Suppressor macrophage (primary cell): ENCODE measurements around the gene EIF3I.

Experiments used
- DNase-seq, 4 experiments: peaks; one replicate each; pipeline ENCODE4 v3.0.0-alpha.2; 2020 to 2022

EIF3I gene

GRCh38 chr1:32198237-32199042, 23.8 kb upstream of the EIF3I start:
- no peak for DNase-seq

DNA sequence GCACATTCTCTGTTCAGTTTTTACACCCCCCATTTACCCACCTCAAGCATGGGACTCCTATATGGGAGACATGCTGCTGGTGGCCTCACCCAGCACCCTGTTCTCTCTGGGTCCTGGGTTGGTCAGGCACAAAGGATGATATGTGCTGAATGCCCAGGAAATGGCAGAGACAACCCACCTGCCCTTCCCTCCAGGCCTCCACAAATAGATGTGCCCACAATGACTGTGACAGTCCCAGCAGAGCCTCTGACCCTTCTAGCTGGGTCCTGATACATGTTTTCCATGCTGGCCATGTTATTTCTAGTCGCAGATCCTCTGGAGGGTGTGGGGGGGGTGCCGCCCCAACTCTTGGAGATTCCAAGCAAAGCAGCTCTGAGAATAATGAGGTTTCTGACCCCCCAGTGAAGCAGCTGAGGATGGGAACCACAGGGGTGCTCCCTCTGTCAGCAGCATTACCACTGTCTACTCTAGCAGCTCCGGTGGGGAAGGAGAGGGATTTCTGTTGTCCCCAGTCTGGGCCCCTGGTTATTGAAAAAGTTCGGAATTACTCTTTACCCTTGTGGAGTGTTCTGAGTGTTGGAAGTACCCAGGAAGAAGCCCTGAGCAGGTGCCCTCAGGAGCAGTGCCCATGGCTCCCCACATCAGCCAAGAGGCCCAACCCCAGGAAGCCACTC, 23.0 kb upstream of the EIF3I start:
- no peak for DNase-seq

GRCh38 chr1:32199717-32200072, 22.5 kb upstream of the EIF3I start:
- DNase-seq = no peak

DNA sequence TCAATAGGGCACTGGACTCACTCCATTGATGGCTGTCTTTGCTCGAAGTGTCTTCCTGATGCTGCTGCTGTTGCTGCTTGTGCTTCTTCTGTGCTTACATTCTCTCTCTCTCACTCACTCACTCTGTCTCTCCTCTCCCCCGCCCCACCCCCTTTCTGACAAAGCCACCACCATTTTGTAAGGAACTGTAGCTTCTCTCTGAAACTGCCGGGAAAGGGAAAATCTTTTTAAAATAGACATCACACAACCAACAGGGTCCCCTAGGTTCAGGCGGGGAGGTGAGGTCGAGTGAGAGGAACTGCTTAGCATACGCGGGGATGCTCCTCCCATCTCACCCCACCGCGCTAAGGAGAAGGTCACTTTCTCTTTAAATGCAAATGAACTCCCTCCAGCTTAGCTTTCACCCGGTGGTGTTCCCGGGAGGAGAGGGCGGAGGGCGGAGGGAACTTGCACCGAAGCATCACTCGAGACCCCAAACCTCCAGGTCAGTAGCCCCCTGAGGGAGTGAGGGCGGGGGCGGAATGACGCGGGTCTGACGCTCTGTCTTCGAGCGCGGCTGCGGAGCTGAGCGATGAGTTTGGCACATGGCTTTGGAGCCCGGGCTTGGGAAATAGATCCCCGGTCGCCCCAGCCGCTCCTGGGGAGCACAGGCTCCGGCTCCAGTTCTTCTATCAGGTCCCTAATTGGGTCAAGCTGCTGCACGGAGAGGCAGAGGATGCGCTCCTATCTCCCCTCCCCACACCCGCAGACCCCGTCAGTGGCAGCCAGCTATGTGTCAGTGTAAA, 21.8 kb upstream of the EIF3I start, which contains the start of gene CCDC28B:
TSS of gene CCDC28B (plus strand) at position 370 of the 785 bp plus-strand sequence. CDS start 1,341 bp downstream, outside the sequence.
- DNase-seq = peak; percentile 48 to 68 (median 64)

DNA sequence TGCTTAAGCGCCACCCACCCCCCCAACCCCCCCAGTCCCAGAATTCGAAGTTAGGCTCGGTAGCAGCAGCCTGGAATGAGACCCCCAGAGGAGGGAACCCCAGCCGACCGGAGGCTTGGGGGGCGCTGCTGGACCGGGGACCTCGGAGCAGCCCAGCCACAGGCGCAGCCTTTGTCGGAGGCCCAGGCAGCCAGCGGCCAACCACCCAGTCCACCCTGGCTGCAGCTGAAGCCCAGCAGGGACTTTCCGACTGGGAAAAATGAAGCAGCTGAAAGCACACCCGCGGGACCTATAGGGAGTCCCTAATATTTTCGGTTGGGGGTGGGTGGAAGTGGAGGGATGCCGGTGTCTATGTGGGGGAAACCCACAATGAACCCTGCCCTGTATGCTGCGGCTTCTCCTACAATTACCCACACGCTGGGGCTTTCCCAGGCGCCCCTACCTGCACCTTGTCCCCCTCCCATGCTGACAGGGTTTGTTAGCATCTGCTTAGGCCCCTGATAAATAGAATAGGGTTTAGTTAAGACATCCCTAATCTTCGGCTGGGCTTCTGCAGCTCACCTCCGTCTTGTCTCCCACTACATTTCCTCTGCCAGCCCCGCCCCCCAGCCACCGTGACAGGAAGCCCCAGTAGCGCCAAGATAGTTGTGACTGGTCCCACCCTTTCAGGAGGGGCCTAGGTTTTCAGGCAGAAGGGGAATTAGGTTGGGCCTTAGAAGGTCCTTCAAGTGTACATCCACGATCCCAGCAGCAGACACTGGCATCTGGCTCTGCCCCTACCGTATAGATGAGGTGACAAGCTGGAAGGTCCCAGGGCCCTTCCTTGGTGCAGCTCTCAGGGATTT, 21.0 kb upstream of the EIF3I start:
- DNase-seq = peak; percentile 43 to 69 (median 60)

DNA sequence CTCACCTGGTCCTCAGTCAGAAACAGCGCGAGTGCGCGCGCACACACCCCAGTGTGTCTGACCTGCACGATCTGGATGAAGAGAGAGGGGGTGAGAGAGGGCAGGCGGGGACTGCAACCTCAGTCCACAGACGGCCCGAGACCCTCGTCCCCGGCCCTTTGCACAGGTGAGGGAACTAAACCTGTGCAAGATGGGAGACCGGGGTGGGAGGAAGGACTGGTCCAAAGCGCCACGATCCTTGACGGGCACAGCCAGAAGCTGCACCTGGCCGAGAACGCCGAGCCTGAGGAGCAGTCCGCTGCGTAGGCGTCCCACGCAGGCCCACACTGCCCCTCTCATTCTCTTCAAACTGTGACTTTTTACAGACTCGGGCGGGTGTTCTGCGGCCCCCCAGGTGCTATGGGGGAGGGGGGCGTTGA, 17.3 kb upstream of the EIF3I start:
- DNase-seq = no peak

GRCh38 chr1:32205401-32206370, 16.5 kb upstream of the EIF3I start, which contains the start of gene IQCC:
Gene IQCC (plus strand): TSS chr1:32205671. CDS start chr1:32205682, 11 bp downstream.
- DNase-seq = peak; percentile 85 to 94 (median 90)

DNA sequence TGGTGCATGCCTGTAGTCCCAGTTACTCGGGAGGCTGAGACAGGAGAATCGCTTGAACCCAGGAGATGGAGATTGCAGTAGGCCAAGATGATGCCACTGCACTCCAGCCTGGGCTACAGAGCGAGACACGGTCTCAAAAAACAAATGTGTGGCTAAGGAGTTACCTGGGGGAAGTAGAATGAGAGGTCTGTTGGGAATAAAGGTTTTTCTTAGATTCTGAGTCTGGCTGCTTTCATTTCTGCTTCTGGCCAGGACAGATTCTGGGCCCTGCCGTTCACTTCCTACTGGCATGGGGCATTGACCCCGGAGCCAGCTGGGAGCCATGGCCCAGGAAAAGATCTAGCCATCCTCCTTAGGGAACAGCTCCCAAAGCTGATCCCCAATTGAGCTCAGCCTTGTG, 13.7 kb upstream of the EIF3I start:
- DNase-seq = no peak

GRCh38 chr1:32208891-32209328, 13.3 kb upstream of the EIF3I start, which contains the start of gene DCDC2B:
Gene DCDC2B (plus strand): TSS chr1:32209089. CDS start chr1:32209094, 5 bp downstream.
- no peak for DNase-seq

- peak; percentile 67 to 78 (median 72) for DNase-seq
Measured at GRCh38 chr1:32215629-32216480, 6.4 kb upstream of the EIF3I start.

- peak in 3 of 4 experiments; percentile 50 to 57 (median 50) for DNase-seq
Measured at GRCh38 chr1:32216566-32216965, 5.6 kb upstream of the EIF3I start.

DNA sequence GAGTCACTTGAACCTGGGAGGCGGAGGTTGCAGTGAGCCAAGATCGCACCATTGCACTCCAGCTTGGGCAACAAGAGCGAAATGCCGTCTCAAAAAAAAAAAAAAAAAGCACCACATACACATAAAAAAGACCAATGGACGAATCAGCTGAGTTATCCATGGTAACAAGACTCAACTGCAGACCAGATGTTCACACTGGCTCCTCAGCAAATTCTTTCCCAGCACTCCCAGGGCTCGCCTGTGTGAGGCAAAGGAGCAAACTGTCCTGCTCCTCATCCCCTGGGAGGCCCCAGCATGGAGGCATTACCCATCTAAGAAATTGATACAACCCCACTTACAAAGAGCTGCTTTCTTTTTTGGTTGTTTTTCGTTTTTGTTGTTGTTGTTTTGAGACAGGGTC, 3.2 kb upstream of the EIF3I start:
- no peak for DNase-seq

GRCh38 chr1:32220746-32221580, 1.2 kb upstream of the EIF3I start:
- DNase-seq = no peak

DNA sequence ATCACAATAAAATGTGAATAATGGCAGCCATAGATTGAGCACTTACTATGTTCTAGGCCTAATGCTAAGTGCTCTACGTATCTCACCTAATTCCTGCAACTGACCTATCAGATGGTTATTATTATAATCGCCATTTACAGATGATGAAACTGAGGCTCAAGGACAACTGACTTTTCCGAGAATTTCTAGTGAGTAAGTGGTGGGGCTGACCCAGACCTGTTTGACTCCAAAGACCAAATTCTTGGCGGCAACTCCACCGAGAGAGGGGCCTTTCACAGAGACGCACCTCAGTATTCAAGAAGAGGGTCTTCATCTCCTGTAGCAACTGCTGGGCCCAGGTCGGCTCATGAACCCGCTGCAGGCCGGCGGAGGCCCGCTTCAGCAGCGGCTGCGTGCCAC, 627 bp upstream of the EIF3I start:
- DNase-seq = no peak

DNA sequence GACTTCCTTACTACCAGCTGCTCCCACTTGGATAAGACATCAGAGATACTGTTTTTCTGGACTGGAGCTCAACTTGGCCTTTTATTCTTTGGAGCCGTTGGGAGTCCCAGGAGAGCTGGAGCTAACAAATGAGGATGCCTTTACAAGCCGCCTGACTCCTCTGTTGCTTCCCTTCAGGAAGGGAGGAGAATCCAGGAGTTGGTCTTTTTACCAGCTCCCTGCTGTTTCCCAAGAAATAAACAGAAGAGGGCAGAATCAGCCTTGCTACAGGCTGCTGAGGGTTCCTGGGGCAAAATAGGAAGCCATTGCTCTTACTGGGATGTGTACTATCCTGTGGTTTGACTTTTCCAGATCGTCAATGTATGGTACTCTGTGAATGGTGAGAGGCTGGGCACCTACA, 1.5 kb downstream of the EIF3I start:
- DNase-seq = no peak

DNA sequence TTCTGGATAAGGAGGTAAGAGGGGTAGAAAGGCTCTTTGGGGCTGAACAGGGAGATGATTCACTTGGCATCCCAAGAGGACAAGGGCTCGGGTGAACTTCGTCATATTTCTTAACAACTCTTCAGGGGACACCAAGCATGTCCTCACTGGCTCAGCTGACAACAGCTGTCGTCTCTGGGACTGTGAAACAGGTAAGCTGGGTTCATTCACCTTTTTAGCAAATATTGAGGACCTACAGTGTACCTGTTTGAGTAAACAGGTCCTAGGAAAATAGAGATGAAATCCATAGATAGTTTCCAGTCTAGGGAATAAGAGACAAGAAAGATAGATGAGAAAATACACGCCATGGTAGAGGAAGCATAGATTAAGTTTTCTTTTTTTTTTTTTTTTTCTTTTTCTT, 2.1 kb downstream of the EIF3I start:
- no peak for DNase-seq

GRCh38 chr1:32228771-32229170, 6.6 kb downstream of the EIF3I start:
- DNase-seq = no peak

- no peak for DNase-seq
Measured at GRCh38 chr1:32231843-32232432, 9.7 kb downstream of the EIF3I start.
